BJ (cell line): ENCODE data around the gene CALHM4. TPM values are rescaled to one million over a fixed set of nuclear protein-coding genes. Genes with fewer than 3 reads are reported as not detected.

Experiments used
- CTCF ChIA-PET: fragments of 350-600 bp; formaldehyde crosslinking; extraction: SDS; loops from one replicate; lab custom pipeline; 2021; ENCODE audit warnings: antibody characterized with exemption, inconsistent platforms; lab: Yijun Ruan, JAX
- POLR2A ChIA-PET: fragments of 300-600 bp; sonication (Branson Sonifier 250); formaldehyde crosslinking; extraction: SDS; loops from one replicate; lab custom pipeline; 2021; ENCODE audit warnings: antibody characterized with exemption; lab: Charles Lee
- DNase-seq: peaks from one replicate; pipeline ENCODE4 v3.0.0-alpha.2; 2011; ENCODE audit warnings: low read depth
- H3K27me3 ChIP-seq: 2 replicates; pipeline ENCODE4 v1.6.0; 2011; ENCODE audit warnings: low read length; ENCODE audit not compliant: control insufficient read depth, insufficient read depth
- H3K36me3 ChIP-seq: 2 replicates; pipeline ENCODE4 v1.5.1; 2011; ENCODE audit warnings: low read length; ENCODE audit not compliant: control insufficient read depth, insufficient read depth
- H3K4me3 ChIP-seq: 2 replicates; pipeline ENCODE4 v1.5.1; 2011; ENCODE audit warnings: low read depth, mild to moderate bottlenecking, control low read depth, low read length
- CTCF ChIP-seq: IDR thresholded peaks from 2 replicates; pipeline ENCODE4 v1.5.1; 2011; ENCODE audit warnings: low read depth, mild to moderate bottlenecking, control low read depth, inconsistent platforms, low read length, moderate library complexity; ENCODE audit not compliant: insufficient read depth
- polyA plus RNA-seq: library from polyadenylated mRNA; depleted of rRNA; stranded (reverse); fragments of >200 nt; gene quantifications from 2 replicates; pipeline ENCODE4 v1.2.3, GENCODE V29; 2011

Gene CALHM4
- polyA plus RNA-seq, 1 experiment, result not detected

DNA sequence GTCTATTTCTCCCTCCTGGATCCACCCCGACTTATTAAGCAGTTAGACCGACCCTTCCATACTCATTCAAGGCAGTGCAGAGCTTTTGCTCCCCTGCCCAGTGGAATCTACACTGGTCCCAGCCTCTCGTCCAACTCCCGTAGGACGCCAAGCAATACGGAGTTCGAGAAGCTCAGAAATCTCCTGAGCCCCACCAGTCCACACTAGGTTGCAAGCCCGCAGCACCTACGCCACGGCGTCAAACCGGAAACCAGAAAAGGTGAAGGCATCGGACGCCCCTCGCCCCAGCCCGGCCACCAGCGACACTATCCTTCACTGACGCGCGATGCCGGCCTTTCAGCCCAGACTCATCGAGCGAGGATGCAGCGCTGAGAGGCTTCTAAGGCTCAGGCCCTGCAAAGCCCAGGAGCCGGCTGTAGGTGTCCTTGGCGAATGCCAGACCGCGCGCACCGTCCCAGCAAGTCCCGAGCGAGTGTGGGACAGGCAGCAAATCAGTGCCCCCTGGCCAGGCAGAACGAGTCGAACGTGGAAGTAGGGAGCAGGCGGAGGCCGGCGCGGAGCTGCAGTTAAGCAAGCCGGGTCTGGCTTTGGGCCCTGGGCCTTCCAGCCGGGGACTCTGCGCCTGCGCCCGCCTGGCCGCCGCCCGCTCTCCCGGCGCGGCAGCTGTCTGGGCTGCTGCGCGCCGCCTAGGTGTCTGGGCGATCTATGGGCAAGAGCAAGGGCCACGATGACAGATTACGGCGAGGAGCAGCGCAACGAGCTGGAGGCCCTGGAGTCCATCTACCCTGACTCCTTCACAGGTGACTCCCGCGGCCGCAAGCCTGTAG is 17.5 kb downstream of the CALHM4 start, which contains the start of gene RWDD1:
Gene RWDD1, plus strand, starts transcription at position 649 of the 827 bp plus-strand sequence. Its CDS starts 79 bp downstream, at position 728.
- CTCF ChIA-PET, result interaction anchor here (0.6 to 3.8 kb wide), 11 partner anchors 9 to 302 kb away, joined by 3 to 23 read pairs (median 4); partner anchors contain the start of gene TSPYL1
- Histone ChIP-seq H3K27me3 (no peaks in the 10 kb centered on the region), H3K4me3 (peak within 1 kb of the TSS; percentile 71), H3K36me3 (no peaks in the 10 kb centered on the region; the same call in 1 of the 2 replicates)
- TF ChIP-seq CTCF, result 0 out of 2 replicates have a peak, but pooled peaks have one; percentile 4
- POLR2A ChIA-PET, result no interaction called here
- DNase-seq, result peak; percentile 96

DNA sequence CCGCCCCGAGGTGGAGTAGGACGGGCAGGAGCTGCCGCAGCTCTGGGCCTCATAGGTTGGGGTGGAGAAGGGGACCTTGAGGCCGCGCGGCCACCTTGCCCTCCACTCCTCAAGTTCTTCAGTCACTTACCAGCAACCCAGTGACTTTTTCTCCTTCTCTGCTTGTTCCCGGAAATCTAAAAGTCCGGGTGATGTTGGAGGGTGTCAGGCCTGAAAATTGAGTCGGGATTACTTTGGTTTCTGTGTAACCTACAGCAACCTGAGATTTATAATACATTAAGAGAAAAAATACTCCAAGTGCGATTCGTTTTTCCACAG is 18.1 kb downstream of the CALHM4 start:
- POLR2A ChIA-PET, result no interaction called here

GRCh38 chr6:116572162-116572561 is 18.6 kb downstream of the CALHM4 start:
- ChIA-PET CTCF (interaction anchor here (0.7 to 3.8 kb wide), 9 partner anchors 8 to 303 kb away, joined by 3 to 23 read pairs (median 7); partner anchors contain the start of gene TSPYL1), POLR2A (no interaction called here)
- Histone ChIP-seq H3K36me3 (no peaks in the 10 kb centered on the region; the same call in 1 of the 2 replicates), H3K27me3 (no peaks in the 10 kb centered on the region), H3K4me3 (peak overlapping the region; percentile 69)
- DNase-seq, result no peak
- no peak for TF ChIP-seq CTCF

More for the DNA sequence above, 18.1 kb downstream of the CALHM4 start:
- no peak for DNase-seq
- Histone ChIP-seq H3K4me3 (peak overlapping the region; percentile 69), H3K27me3 (no peaks in the 10 kb centered on the region), H3K36me3 (no peaks in the 10 kb centered on the region; the same call in 1 of the 2 replicates)
- CTCF ChIA-PET, result interaction anchor here (0.8 to 3.8 kb wide), 7 partner anchors 9 to 303 kb away, joined by 3 to 23 read pairs (median 8); no protein-coding TSS in a partner anchor
- no peak for TF ChIP-seq CTCF

- ChIA-PET POLR2A (no interaction called here), CTCF (no interaction called here)
- H3K4me3 ChIP-seq, result no peak overlapping the region
- no peak for DNase-seq
- no peak for TF ChIP-seq CTCF
- H3K27me3 ChIP-seq, result no peaks in the 10 kb centered on the region
- H3K36me3 ChIP-seq, result no peaks in the 10 kb centered on the region; the same call in 1 of the 2 replicates
Measured at GRCh38 chr6:116575227-116575626, 21.7 kb downstream of the CALHM4 start.

GRCh38 chr6:116577486-116577885 is 23.9 kb downstream of the CALHM4 start:
- Histone ChIP-seq H3K4me3 (no peak overlapping the region), H3K27me3 (no peaks in the 10 kb centered on the region), H3K36me3 (no peaks in the 10 kb centered on the region; the same call in 1 of the 2 replicates)
- ChIA-PET POLR2A (no interaction called here), CTCF (interaction anchor here (1.2 kb wide), 1 partner anchor 10 kb away, joined by 3 read pairs; no protein-coding TSS in a partner anchor)
- no peak for TF ChIP-seq CTCF
- DNase-seq, result no peak
